ENCODE measurements around the gene TP53TG5. TPM values are rescaled to one million over a fixed set of nuclear protein-coding genes. Genes with fewer than 3 reads are reported as not detected.

Gene TP53TG5
- total and polyA plus RNA-seq, 2 of the 8 experiments (the other 6 are each of a cell fraction or from before 2014, with no cell fraction given) = not detected

DNA sequence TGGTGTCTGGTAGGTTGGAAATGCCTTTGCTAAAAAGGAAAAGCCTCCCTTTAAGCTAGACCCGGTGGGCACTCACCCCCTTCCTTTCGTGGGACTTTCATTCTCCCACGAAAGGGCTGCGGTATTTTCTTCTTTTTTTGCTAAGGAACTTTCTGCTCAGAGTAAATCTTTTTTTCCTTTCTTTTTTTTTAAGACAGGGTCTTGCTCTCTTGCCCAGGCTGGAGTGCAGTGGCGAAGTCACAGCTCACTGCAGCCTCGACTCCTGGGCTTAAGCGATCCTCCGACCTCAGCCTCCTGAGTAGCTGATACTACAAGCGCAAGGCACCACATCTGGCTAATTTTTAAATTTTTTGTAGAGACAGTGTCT lies 4.0 kb downstream of the TP53TG5 start:
- FAIRE-seq = no peak
- TF ChIP-seq JUND (IDR thresholded peaks at IDR 0.05; ENCODE audit: low read length) (0 out of 2 replicates have a peak, but pooled peaks have one; percentile 4), KDM1A (IDR thresholded peaks at IDR 0.05; ENCODE audit: borderline replicate concordance, low read length) (peak; percentile 67; the same call in 1 of the 2 replicates)
- TF ChIP-seq, protein P1, sequence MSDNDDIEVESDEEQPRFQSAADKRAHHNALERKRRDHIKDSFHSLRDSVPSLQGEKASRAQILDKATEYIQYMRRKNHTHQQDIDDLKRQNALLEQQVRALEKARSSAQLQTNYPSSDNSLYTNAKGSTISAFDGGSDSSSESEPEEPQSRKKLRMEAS (IDR thresholded peaks at IDR 0.05) = no peak
- ChIA-PET CTCF (ENCODE audit: partially characterized antibody) (interaction anchor here (0.6 to 11.9 kb wide), 39 partner anchors 10 to 409 kb away, joined by 3 to 186 read pairs (median 8); partner anchors contain the start of genes DBNDD2, PIGT, SDC4 and SYS1), POLR2A (ENCODE audit: partially characterized antibody) (interaction anchor here (0.7 to 4.5 kb wide), 11 partner anchors 10 to 1315 kb away, joined by 3 to 42 read pairs (median 4); partner anchors contain the start of genes DBNDD2 and SYS1)
- Histone ChIP-seq H3K23me2 (ENCODE audit: low read depth, low read length) (peaks cover 4% of the 10 kb centered on the region), H2AFZ (ENCODE audit: low read length) (no peak overlapping the region), H3K27me3 (replicated peaks in 1 of 4; ENCODE audit: control insufficient read depth in 3 of 4, extremely low read depth in 1 of 4, insufficient read depth in 3 of 4, low read length in 3 of 4) (peaks cover 0 to 12% (median 9%) of the 10 kb centered on the region in 4 experiments; a peak in 3 of 7 replicates), H2BK12ac (ENCODE audit: low read depth, low read length) (no peak overlapping the region), H3K4me3 (ENCODE audit: extremely low read depth in 1 of 4, insufficient read depth in 2 of 4, low read depth in 3 of 4, low read length in 4 of 4) (peak overlapping the region in 1 of 4 experiments; percentile 63; a peak in 2 of 8 replicates), H3K4me1 (replicated peaks in 1 of 4; ENCODE audit: control insufficient read depth in 3 of 4, insufficient read depth in 4 of 4, low read length in 3 of 4) (peaks cover 0 to 16% (median 9%) of the 10 kb centered on the region in 4 experiments; a peak in 6 of 7 replicates), H2BK5ac (ENCODE audit: low read depth, low read length) (no peak overlapping the region), H3K9ac (replicated peaks in 1 of 4; ENCODE audit: extremely low read depth in 1 of 4, low read depth in 3 of 4, low read length in 3 of 4) (no peak overlapping the region), H2BK20ac (ENCODE audit: low read length) (no peak overlapping the region), H3K79me1 (ENCODE audit: low read depth, low read length) (no peaks in the 10 kb centered on the region), H4K8ac (ENCODE audit: extremely low read depth, insufficient read depth, low read length) (no peak overlapping the region), H3K18ac (ENCODE audit: extremely low read depth, low read length) (no peak overlapping the region), H2AK5ac (ENCODE audit: low read depth, low read length) (no peak overlapping the region), H2BK120ac (replicated peaks; ENCODE audit: low read depth, low read length) (no peak overlapping the region), H3K27ac (ENCODE audit: low read depth, low read length) (no peak overlapping the region), H4K20me1 (replicated peaks in 1 of 2; ENCODE audit: control insufficient read depth in 1 of 2, insufficient read depth in 2 of 2, low read length in 2 of 2) (no peaks in the 10 kb centered on the region), H3K36me3 (ENCODE audit: control insufficient read depth in 2 of 4, insufficient read depth in 4 of 4, low read length in 3 of 4) (no peaks in the 10 kb centered on the region), H4K5ac (ENCODE audit: insufficient read length, low read depth, low read length) (no peak overlapping the region), H4K91ac (replicated peaks; ENCODE audit: insufficient read length, low read length) (no peak overlapping the region), H3K14ac (ENCODE audit: insufficient read length) (no peak overlapping the region), H3K9me3 (ENCODE audit: insufficient read depth in 2 of 2, low read depth in 1 of 2, low read length in 1 of 2) (no peaks in the 10 kb centered on the region), H3K23ac (ENCODE audit: insufficient read length) (no peak overlapping the region), H2BK15ac (ENCODE audit: low read length) (no peak overlapping the region), H3K56ac (replicated peaks; ENCODE audit: insufficient read length, low read depth, low read length) (no peak overlapping the region), H3K79me2 (ENCODE audit: control insufficient read depth in 1 of 2, insufficient read depth in 2 of 2, low read length in 2 of 2) (no peaks in the 10 kb centered on the region), H3K4ac (replicated peaks; ENCODE audit: insufficient read length, low read depth, low read length) (no peak overlapping the region), H3K4me2 (ENCODE audit: insufficient read depth in 1 of 2, low read depth in 2 of 2, low read length in 2 of 2) (peak overlapping the region; percentile 54 to 86; a peak in 2 of 4 replicates)
- no peak for DNase-seq (ENCODE audit: low read depth in 1 of 2, low spot score in 2 of 2)
- 54% methylated on average over 9 of the region's 9 CpGs; no CpG with 5 or more reads in 1 of the 2 experiments for WGBS, 2 experiments (ENCODE audit: extremely low coverage in 1 of 2, insufficient coverage in 1 of 2, insufficient read length in 1 of 2, insufficient replicate concordance in 2 of 2, low coverage in 1 of 2, low lambda C conversion rate in 2 of 2, missing lambda C conversion rate in 1 of 2)

Data from H1 (cell line).